HepG2 (cell line): ENCODE results near the gene GBE1. TPM values are rescaled to one million over a fixed set of nuclear protein-coding genes. Genes with fewer than 3 reads are reported as not detected.
A peak's percentile ranks its signal among the peaks of the same experiment; 100 is the strongest.

Experiments
- ELF4 ChIP-seq: sonication (generic); formaldehyde crosslinking; IDR thresholded peaks from 2 replicates; pipeline ENCODE4 v1.5.0; 2020; ENCODE audit warnings: missing genetic modification reagents, mild to moderate bottlenecking, moderate library complexity, borderline replicate concordance
- NFYB ChIP-seq: sonication (generic); formaldehyde crosslinking; IDR thresholded peaks from 2 replicates; pipeline ENCODE4 v1.4.0; 2020; ENCODE audit warnings: missing genetic modification reagents
- SP140L ChIP-seq: sonication (generic); formaldehyde crosslinking; IDR thresholded peaks from 2 replicates; pipeline ENCODE4 v1.4.0; 2020; ENCODE audit warnings: missing genetic modification reagents, borderline replicate concordance
- SRF ChIP-seq: IDR thresholded peaks from 2 replicates; pipeline ENCODE4 v1.6.1; 2011; ENCODE audit warnings: mild to moderate bottlenecking, low read depth, low read length, moderate library complexity
- ZFP36L2 ChIP-seq: sonication (generic); formaldehyde crosslinking; IDR thresholded peaks from 2 replicates; pipeline ENCODE4 v1.4.0; 2020; ENCODE audit warnings: missing genetic modification reagents
- ZNF670 ChIP-seq: sonication (generic); formaldehyde crosslinking; IDR thresholded peaks from 2 replicates; pipeline ENCODE4 v1.8.0; 2022; ENCODE audit warnings: mild to moderate bottlenecking, missing genetic modification reagents, borderline replicate concordance
- ZNF703 ChIP-seq: sonication (generic); formaldehyde crosslinking; IDR thresholded peaks from 2 replicates; pipeline ENCODE4 v1.5.1; 2020; ENCODE audit warnings: missing genetic modification reagents, mild to moderate bottlenecking, moderate library complexity, borderline replicate concordance
- polyA plus RNA-seq, 8 experiments: library from polyadenylated mRNA; depleted of rRNA in 3 of 8; stranded (reverse) in 7 of 8; unstranded in 1 of 8; fragments of >200 nt; fragmentation: Illumina TruSeq in 4 of 8; extraction: Trizol in 4 of 8; gene quantifications; 2 replicates each; pipeline versions ENCODE4 v1.2.1 to v1.2.3, GENCODE V29; 2011 to 2016; ENCODE audit warnings: low read depth in 4 of 8, missing spikeins in 1 of 8, mixed read lengths in 1 of 8; ENCODE audit not compliant: insufficient read depth in 1 of 8
- total RNA-seq, 5 experiments: library from RNA; depleted of rRNA; stranded (reverse); fragments of >200 nt; fragmentation: Illumina TruSeq; extraction: Trizol; gene quantifications; 2 replicates each; pipeline ENCODE4 v1.2.3, GENCODE V29; 2016; ENCODE audit warnings: low read depth in 1 of 5
- TF ChIP-seq, protein P1 (sequence below): sonication (generic); formaldehyde crosslinking; conservative IDR thresholded peaks from 2 replicates; pipeline ENCODE4 v1.4.0; 2020; ENCODE audit warnings: mild to moderate bottlenecking, missing genetic modification reagents, moderate library complexity
- TF ChIP-seq, protein P2 (sequence below): sonication (generic); formaldehyde crosslinking; IDR thresholded peaks from 2 replicates; pipeline ENCODE4 v1.4.0; 2020; ENCODE audit warnings: low read depth, mild to moderate bottlenecking, missing genetic modification reagents
- TF ChIP-seq, protein P3 (sequence below): IDR thresholded peaks from 2 replicates; pipeline ENCODE4 v1.6.1; 2016; ENCODE audit warnings: mild to moderate bottlenecking

The GBE1 gene
- total and polyA plus RNA-seq, 2 of the 13 experiments (the other 11 are each of a cell fraction or from before 2014, with no cell fraction given), result 22.9 to 36.1 TPM

DNA sequence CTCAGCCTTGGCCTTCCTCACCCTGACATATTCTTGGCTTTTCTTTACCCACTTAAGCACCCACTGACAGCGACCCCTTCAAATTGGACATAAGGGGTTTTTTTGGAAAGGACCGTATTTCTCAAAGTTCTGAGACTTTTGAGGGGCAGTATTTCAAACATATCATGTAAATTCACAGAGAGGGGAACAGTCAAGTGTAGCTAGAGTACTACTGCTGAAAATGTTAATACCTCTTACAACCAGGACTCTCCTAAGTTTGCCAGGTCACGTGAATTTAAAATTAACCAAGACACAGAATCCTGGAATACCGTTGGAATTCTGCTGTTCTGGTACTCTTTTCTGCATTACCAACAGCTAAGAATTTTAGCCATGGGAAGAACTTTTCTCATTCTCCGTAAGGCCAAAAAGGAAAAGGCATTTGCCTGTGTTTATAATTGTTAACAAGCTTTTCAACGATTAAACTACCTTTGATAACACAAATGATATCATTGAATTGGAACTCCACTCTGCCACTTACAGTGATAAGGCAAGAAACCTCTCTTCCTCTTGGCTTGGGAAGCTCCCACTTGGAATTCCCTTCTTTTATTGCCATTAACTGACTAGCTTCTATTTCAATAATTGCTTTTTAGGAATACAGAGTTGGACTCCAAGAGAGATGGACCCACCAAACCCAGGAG lies 597 bp upstream of the GBE1 start (continued):
- TF ChIP-seq, protein P1, sequence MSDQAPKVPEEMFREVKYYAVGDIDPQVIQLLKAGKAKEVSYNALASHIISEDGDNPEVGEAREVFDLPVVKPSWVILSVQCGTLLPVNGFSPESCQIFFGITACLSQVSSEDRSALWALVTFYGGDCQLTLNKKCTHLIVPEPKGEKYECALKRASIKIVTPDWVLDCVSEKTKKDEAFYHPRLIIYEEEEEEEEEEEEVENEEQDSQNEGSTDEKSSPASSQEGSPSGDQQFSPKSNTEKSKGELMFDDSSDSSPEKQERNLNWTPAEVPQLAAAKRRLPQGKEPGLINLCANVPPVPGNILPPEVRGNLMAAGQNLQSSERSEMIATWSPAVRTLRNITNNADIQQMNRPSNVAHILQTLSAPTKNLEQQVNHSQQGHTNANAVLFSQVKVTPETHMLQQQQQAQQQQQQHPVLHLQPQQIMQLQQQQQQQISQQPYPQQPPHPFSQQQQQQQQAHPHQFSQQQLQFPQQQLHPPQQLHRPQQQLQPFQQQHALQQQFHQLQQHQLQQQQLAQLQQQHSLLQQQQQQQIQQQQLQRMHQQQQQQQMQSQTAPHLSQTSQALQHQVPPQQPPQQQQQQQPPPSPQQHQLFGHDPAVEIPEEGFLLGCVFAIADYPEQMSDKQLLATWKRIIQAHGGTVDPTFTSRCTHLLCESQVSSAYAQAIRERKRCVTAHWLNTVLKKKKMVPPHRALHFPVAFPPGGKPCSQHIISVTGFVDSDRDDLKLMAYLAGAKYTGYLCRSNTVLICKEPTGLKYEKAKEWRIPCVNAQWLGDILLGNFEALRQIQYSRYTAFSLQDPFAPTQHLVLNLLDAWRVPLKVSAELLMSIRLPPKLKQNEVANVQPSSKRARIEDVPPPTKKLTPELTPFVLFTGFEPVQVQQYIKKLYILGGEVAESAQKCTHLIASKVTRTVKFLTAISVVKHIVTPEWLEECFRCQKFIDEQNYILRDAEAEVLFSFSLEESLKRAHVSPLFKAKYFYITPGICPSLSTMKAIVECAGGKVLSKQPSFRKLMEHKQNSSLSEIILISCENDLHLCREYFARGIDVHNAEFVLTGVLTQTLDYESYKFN (CRISPR knock-in tag), result 0 out of 2 replicates have a peak, but pooled peaks have one; percentile 10
- TF ChIP-seq SP140L (CRISPR knock-in tag), result no peak
- 0 out of 2 replicates have a peak, but pooled peaks have one; percentile 1 for TF ChIP-seq NFYB
- TF ChIP-seq, protein P2, sequence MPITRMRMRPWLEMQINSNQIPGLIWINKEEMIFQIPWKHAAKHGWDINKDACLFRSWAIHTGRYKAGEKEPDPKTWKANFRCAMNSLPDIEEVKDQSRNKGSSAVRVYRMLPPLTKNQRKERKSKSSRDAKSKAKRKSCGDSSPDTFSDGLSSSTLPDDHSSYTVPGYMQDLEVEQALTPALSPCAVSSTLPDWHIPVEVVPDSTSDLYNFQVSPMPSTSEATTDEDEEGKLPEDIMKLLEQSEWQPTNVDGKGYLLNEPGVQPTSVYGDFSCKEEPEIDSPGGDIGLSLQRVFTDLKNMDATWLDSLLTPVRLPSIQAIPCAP, result no peak
- TF ChIP-seq SRF, result no peak
- TF ChIP-seq ELF4 (CRISPR knock-in tag), result 0 out of 2 replicates have a peak, but pooled peaks have one; percentile 1
- TF ChIP-seq ZFP36L2 (CRISPR knock-in tag), result 0 out of 2 replicates have a peak, but pooled peaks have one; percentile 0
- TF ChIP-seq, protein P3, sequence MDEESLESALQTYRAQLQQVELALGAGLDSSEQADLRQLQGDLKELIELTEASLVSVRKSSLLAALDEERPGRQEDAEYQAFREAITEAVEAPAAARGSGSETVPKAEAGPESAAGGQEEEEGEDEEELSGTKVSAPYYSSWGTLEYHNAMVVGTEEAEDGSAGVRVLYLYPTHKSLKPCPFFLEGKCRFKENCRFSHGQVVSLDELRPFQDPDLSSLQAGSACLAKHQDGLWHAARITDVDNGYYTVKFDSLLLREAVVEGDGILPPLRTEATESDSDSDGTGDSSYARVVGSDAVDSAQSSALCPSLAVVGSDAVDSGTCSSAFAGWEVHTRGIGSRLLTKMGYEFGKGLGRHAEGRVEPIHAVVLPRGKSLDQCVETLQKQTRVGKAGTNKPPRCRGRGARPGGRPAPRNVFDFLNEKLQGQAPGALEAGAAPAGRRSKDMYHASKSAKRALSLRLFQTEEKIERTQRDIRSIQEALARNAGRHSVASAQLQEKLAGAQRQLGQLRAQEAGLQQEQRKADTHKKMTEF (CRISPR knock-in tag), result no peak
- TF ChIP-seq ZNF703 (CRISPR knock-in tag), result no peak
- no peak for TF ChIP-seq ZNF670
